Measurements from ENCODE around the gene MAP3K5.

The MAP3K5 gene

DNA sequence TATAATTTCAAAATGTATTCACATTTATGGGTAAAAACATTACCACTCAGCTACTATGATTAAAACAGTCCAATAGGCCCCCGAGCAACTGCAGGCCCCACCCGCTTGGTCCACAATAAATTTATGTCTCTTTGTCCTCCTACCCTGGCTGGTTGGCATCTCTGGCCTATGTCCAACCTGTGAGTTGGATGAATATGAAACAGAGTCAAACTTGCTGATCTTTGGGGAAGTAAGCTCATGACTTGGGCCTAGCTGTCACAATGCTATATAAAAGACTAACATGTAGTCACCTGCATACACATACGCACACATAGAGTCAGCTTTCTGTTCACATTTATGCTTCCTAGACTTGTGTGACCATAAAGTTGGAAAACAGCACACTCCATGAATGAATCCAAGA lies 262.6 kb downstream of the MAP3K5 start:
- no peak for DNase-seq

DNA sequence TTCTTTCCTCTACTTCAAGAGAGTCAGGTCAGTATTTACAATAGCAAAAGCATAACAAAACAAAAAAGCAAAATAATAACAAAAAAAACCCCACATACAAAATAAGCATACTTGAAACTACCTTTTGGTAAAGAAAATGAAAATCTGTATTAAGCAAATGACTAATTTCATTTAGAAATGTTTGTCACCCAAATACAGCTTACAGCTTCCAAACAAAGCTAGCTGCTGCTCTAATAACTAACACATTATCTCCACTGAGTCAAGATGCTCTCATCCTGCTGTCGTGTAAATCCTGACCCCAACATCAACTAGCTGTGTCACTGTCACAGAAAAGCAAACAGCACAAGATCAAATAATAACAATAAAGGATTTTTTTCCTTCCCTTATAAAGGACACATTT lies 263.8 kb downstream of the MAP3K5 start:
- DNase-seq, result no peak

GRCh38 chr6:136527831-136528230 lies 264.4 kb downstream of the MAP3K5 start:
- DNase-seq, result no peak

- no peak for DNase-seq
Observed at GRCh38 chr6:136526937-136527336, 265.3 kb downstream of the MAP3K5 start.

DNA sequence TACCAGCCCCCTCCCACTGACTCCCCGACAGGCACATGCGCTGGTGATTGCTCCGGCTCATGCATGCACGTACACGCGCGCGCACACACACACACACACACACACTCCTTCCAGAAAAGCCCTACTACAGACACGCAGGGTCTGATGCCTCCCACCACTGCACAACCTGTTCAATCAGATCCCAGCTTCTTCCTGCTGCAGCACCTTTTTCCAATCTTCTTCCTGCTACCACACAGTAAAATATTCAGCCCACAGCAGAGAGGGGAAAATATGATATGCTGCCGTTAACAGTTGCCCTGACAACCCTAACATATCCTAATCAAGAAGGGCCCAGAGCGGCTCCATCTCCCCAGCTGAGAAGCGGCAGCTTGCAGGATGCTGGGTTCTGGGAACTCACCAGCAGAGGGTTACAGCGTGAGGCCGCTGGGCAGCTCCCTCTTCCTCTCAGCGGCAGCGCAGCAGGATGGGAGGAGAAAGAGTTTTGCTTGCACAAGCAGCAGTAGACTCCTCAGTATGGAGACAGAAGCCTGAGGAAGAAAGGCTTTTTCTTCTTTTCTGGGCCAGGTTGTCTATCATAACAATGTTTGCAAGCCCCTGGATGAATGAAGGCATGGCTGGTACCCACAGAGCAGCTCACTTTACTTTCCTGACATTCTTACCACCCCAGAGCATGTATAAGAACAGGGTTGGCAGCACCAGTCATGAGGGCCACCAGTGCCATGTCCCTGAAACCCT lies 265.9 kb downstream of the MAP3K5 start:
- no peak for DNase-seq

- no peak for DNase-seq
Observed at GRCh38 chr6:136525586-136526195, 266.6 kb downstream of the MAP3K5 start.

DNA sequence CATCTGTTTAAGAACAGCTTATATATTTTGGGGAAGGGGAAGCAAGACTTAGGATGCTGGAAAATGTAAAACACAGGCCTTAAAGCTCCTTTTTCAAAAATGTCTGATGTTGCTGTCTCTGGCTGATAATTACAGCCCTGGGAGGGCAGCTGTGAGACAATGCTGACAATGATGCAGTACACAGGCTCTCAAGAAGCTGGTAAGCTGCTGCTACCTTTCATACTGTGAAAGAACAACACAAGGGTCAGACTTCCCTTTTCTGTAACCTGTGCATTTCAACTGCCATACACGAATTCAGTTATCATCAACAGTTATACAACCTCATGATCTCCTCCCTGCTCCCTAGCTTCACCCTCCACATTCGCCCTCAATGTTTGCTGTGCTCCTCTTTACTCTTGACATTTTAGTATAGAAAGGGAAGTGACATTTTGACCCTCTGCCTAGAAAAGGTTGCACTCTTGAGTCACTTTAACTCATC lies 267.3 kb downstream of the MAP3K5 start:
- DNase-seq, result no peak

- DNase-seq, result no peak
Observed at GRCh38 chr6:136524339-136524935, 267.8 kb downstream of the MAP3K5 start.

DNA sequence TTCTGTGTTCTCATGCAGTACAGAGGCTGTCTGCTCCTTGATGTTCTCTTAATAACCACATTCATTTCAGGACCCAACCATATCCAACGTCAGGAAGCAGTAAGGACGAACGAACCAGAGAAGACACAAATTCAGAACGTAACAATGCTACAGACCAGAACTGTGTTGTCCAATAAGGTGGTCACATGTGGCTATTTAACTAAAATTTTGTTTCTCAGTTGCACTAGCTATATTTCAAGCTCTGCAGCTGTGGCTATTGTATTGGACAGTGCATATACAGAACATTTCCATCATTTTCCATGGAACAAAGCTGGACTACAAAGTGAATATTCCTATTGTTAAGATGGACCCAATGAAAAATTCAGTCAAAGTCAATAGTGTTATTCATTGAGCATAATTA lies 269.1 kb downstream of the MAP3K5 start:
- no peak for DNase-seq

DNA sequence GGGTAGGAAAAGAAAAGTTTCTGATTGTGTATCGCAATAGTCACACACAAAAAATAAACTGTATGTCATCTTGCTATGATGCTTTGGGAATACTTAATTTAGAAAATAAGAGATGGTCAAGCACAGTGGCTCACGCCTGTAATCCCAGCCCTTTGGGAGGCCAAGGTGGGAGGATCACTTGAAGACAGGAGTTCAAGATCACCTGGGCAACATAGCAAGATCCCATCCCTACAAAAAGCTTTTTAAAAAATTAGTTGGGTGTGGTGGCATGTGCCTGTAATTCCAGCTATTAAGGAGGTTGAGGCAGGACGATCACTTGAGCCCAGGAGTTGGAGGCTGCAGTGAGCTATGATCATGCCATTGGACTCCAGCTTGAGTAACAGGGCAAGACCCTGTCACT lies 269.6 kb downstream of the MAP3K5 start:
- DNase-seq, result no peak

- no peak for DNase-seq
Observed at GRCh38 chr6:136521911-136522310, 270.4 kb downstream of the MAP3K5 start.

DNA sequence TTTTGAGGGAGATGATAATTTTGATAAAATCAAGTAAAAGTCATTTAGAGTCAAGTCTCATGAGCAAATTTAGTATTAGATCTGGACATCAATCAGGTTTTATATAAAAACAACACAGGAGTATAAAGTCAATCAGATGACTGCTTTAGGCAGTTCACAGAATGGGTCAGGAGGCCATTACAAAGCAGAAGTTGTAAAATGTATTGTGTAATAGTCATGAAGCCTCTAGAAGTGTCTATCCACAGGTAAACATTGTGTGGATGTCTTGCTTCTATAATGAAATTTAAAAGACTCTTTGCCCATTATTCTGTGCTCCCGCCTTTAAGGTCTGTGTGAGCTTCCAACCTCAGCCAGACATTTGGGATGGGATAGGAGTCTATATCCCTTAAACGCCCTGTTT lies 270.9 kb downstream of the MAP3K5 start:
- no peak for DNase-seq

- no peak for DNase-seq
Observed at GRCh38 chr6:136520517-136520916, 271.8 kb downstream of the MAP3K5 start.

DNA sequence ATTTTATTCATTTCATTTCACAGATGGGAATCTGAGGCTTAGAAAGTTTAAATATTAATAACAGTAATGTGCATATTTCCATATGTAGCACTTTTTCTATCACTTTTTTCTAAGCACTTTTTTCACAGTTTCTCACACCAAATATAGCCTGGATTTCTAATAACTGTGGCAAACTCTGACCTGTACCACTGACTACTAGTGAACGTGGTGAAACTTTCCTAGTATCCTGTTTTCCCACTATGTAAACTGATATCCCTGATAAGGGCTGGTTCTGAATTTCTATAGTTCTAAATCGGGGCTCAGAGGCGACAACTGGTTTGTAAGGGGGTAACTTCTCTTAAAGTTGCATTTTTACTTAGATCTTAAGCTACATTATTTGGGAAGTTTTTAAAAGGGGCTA lies 274.7 kb downstream of the MAP3K5 start:
- no peak for DNase-seq

GRCh38 chr6:136517002-136517401 lies 275.3 kb downstream of the MAP3K5 start:
- DNase-seq, result no peak

- no peak for DNase-seq
Observed at GRCh38 chr6:136514591-136514990, 277.7 kb downstream of the MAP3K5 start.

DNA sequence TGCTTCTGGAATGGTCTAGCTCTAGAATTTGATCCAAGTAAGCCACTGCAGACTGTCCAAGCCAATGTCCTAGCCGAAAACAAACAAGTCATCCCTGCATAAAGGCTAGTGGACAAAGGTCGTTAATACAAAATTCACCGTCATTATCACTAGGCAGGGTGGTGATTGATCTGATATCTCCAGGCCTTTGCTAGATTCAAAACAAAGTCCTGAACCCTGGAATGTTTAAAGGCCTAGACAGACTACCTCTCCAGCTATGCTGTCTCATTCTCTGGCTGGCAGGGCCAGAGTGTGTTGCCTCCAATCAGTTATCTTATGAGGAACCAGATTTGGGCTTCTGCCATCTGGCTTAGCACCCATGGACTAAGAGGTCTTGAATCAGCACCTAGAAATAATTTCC lies 280.4 kb downstream of the MAP3K5 start:
- DNase-seq, result no peak

DNA sequence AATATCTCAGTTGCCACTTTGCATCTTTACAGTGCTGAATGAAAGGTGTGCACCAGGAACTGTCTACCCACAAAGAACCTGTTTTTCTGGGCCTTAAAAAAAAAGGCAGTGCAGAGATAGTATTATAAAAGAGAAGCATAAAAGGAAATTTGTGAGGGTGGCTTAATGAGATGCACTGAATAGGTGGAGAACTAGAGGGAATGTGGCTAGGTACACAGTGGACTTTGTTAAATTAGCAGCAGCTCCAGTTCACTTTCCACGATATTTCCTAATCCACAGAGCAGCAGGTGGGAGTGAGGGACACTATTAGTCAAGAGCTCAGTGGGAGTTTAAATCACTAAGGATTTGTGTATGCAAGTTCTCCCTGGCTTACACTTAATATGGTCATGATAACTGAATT lies 280.9 kb downstream of the MAP3K5 start:
- DNase-seq, result no peak

GRCh38 chr6:136510782-136511181 lies 281.5 kb downstream of the MAP3K5 start:
- no peak for DNase-seq

GRCh38 chr6:136510299-136510698 lies 282.0 kb downstream of the MAP3K5 start:
- DNase-seq, result no peak

DNA sequence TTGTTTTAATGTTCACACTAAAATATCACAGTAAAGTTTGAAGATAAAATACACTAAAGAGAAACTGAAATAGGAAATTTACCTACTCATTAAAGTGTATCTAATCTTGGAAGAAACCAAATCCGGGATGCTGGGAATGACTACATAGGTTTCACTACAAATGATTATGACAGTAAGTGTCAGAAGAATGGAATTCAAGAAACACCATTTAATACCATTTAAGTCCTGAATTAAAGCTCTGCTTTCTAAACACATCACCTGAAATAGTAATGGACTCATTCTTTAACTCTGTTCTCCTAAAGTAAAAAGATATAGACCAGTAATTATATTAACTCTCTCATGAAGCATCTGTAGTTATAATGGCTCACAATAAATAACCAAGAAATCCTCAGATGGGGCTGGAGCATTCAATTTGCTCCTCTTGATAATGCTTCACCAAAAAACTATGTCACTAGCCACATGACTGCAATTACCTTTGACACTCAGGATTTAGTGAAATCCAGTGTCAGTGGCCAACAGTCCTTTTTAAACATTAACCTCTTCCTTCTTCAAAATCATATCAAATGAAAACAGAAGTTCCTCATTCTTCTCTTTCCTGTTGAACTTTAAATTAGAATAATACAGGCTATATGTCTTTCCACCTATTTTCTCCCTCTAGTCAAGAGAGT lies 283.4 kb downstream of the MAP3K5 start:
- no peak for DNase-seq
